Activated T-helper 9 cell treated with anti-CD3 and anti-CD28 coated beads, Interleukin-2, amount 50 U/mL, for 16 hours (primary cell): ENCODE results near the gene GADD45GIP1.
A peak's percentile ranks its signal among the peaks of the same experiment; 100 is the strongest.

Experiments
- DNase-seq: peaks from one replicate; pipeline ENCODE4 v3.0.0-alpha.2; 2020; ENCODE audit warnings: low read depth

The GADD45GIP1 gene

GRCh38 chr19:12956446-12957388, at the start of gene GADD45GIP1:
Gene GADD45GIP1, minus strand, starts transcription at chr19:12957223. Its CDS starts 11 bp downstream, at chr19:12957212.
- DNase-seq, result peak; percentile 75

- no peak for DNase-seq
Observed at GRCh38 chr19:13005861-13006370, 48.9 kb upstream of the GADD45GIP1 start.

- no peak for DNase-seq
Observed at GRCh38 chr19:13005253-13005652, 48.2 kb upstream of the GADD45GIP1 start.

- no peak for DNase-seq
Observed at GRCh38 chr19:13004273-13004672, 47.2 kb upstream of the GADD45GIP1 start.

GRCh38 chr19:13003081-13003480, 46.1 kb upstream of the GADD45GIP1 start:
- DNase-seq, result no peak

GRCh38 chr19:13002166-13002898, 45.3 kb upstream of the GADD45GIP1 start:
- no peak for DNase-seq

GRCh38 chr19:13001502-13002165, 44.6 kb upstream of the GADD45GIP1 start:
- DNase-seq, result no peak

GRCh38 chr19:13001166-13001501, 44.1 kb upstream of the GADD45GIP1 start:
- DNase-seq, result no peak

GRCh38 chr19:12997967-12998940, 41.2 kb upstream of the GADD45GIP1 start:
- no peak for DNase-seq

GRCh38 chr19:12997179-12997966, 40.4 kb upstream of the GADD45GIP1 start:
- no peak for DNase-seq

GRCh38 chr19:12996406-12997094, 39.5 kb upstream of the GADD45GIP1 start:
- no peak for DNase-seq

- no peak for DNase-seq
Observed at GRCh38 chr19:12995596-12996405, 38.8 kb upstream of the GADD45GIP1 start.

- DNase-seq, result peak; percentile 34
Observed at GRCh38 chr19:12994701-12995595, 37.9 kb upstream of the GADD45GIP1 start, which contains the start of gene NFIX. Gene NFIX, plus strand, starts transcription at chr19:12995475. Its CDS starts 363 bp downstream, at chr19:12995838.

- no peak for DNase-seq
Observed at GRCh38 chr19:12993562-12993961, 36.5 kb upstream of the GADD45GIP1 start.

- DNase-seq, result no peak
Observed at GRCh38 chr19:12992729-12993128, 35.7 kb upstream of the GADD45GIP1 start.

GRCh38 chr19:12991296-12991695, 34.3 kb upstream of the GADD45GIP1 start:
- DNase-seq, result no peak

- no peak for DNase-seq
Observed at GRCh38 chr19:12990853-12991252, 33.8 kb upstream of the GADD45GIP1 start.

- DNase-seq, result no peak
Observed at GRCh38 chr19:12990431-12990830, 33.4 kb upstream of the GADD45GIP1 start.
